Measurements from ENCODE around the gene DNAJC11. TPM values are rescaled to one million over a fixed set of nuclear protein-coding genes. Genes with fewer than 3 reads are reported as not detected.
A peak's percentile ranks its signal among the peaks of the same experiment; 100 is the strongest.

The DNAJC11 gene
- total RNA-seq, 1 experiment from 2014 or later: 102 TPM

- TF ChIP-seq NFYB (CRISPR knock-in tag; conservative IDR thresholded peaks at IDR 0.05; ENCODE audit: low read depth): 0 out of 2 replicates have a peak, but pooled peaks have one; percentile 13
- peak; percentile 14; the same call in 1 of the 2 replicates for TF ChIP-seq SMAD3 (CRISPR knock-in tag; IDR thresholded peaks at IDR 0.05; ENCODE audit: borderline replicate concordance)
- TF ChIP-seq ZNF232 (CRISPR knock-in tag; IDR thresholded peaks at IDR 0.05): no peak
- TF ChIP-seq NR3C1 (CRISPR knock-in tag; conservative IDR thresholded peaks at IDR 0.05; ENCODE audit: low read depth): no peak
- TF ChIP-seq ZSCAN18 (CRISPR knock-in tag; IDR thresholded peaks at IDR 0.05): no peak
- TF ChIP-seq PREB (CRISPR knock-in tag; IDR thresholded peaks at IDR 0.05; ENCODE audit: borderline replicate concordance): no peak
- TF ChIP-seq ATF1 (CRISPR knock-in tag; IDR thresholded peaks at IDR 0.05): no peak
- no peak for TF ChIP-seq IRF1 (CRISPR knock-in tag; IDR thresholded peaks at IDR 0.05)
- no peak for TF ChIP-seq ATF2 (CRISPR knock-in tag; IDR thresholded peaks at IDR 0.05; ENCODE audit: borderline replicate concordance, low read depth)
- TF ChIP-seq E2F5 (CRISPR knock-in tag; IDR thresholded peaks at IDR 0.05): 0 out of 2 replicates have a peak, but pooled peaks have one; percentile 54
- TF ChIP-seq EMX1 (CRISPR knock-in tag; IDR thresholded peaks at IDR 0.05): no peak
- no peak for TF ChIP-seq CBFB (CRISPR knock-in tag; IDR thresholded peaks at IDR 0.05; ENCODE audit: low read depth)
- TF ChIP-seq HMGA2 (CRISPR knock-in tag; IDR thresholded peaks at IDR 0.05): no peak
- peak; percentile 64; the same call in 1 of the 2 replicates for TF ChIP-seq HMGXB4 (CRISPR knock-in tag; IDR thresholded peaks at IDR 0.05)
- TF ChIP-seq USF2 (CRISPR knock-in tag; IDR thresholded peaks at IDR 0.05): no peak
- TF ChIP-seq ZNF532 (CRISPR knock-in tag; IDR thresholded peaks at IDR 0.05; ENCODE audit: borderline replicate concordance): no peak
- TF ChIP-seq TP53 (CRISPR knock-in tag; IDR thresholded peaks at IDR 0.05): no peak
- peak; percentile 55 for TF ChIP-seq FOXP1 (CRISPR knock-in tag; IDR thresholded peaks at IDR 0.05; ENCODE audit: borderline replicate concordance)
- TF ChIP-seq CDX4 (CRISPR knock-in tag; IDR thresholded peaks at IDR 0.05; ENCODE audit: borderline replicate concordance): no peak
- no peak for TF ChIP-seq FOXJ3 (CRISPR knock-in tag; IDR thresholded peaks at IDR 0.05; ENCODE audit: borderline replicate concordance)
- no peak; the same call in 1 of the 2 replicates for TF ChIP-seq ZNF317 (CRISPR knock-in tag; IDR thresholded peaks at IDR 0.05; ENCODE audit: borderline replicate concordance, low read depth)
These were observed 76.7 kb downstream of the DNAJC11 start, which contains the start of gene THAP3 (continued) for GRCh38 chr1:6624710-6625583.

All from WTC11 (cell line).